ENCODE data around the gene GSE1.

- no peak for TF ChIP-seq CTCF (IDR thresholded peaks at IDR 0.05; ENCODE audit: low read depth, low read length, poor library complexity, severe bottlenecking)
- no peak for TF ChIP-seq EZH2phosphoT487 (IDR thresholded peaks at IDR 0.05; ENCODE audit: borderline replicate concordance, low read length)
Measured at GRCh38 chr16:85675251-85675874, 62.2 kb downstream of the GSE1 start.

Measured in DOHH2 (cell line).